Vagina (tissue), 2 donors: ENCODE data around the gene KLB.

Experiments used
- CTCF ChIP-seq, 3 experiments: fragments of 450-650 bp in 2 of 3; fragments of 200-600 bp in 1 of 3; sonication (generic) in 1 of 3; IDR thresholded peaks; one replicate each; pipeline ENCODE4 v1.5.1; 2017 to 2019; ENCODE audit warnings: antibody characterized with exemption in 3 of 3, mild to moderate bottlenecking in 2 of 3, moderate library complexity in 2 of 3
- POLR2A ChIP-seq, 2 donors: fragments of 450-650 bp; IDR thresholded peaks; one replicate each; pipeline ENCODE4 v1.6.1; 2017; ENCODE audit warnings: antibody characterized with exemption in 2 of 2, mild to moderate bottlenecking in 2 of 2, moderate library complexity in 2 of 2
- POLR2AphosphoS5 ChIP-seq, 2 donors: sonication (generic); formaldehyde crosslinking; IDR thresholded peaks; one replicate each; pipeline ENCODE4 v1.9.0; 2017; ENCODE audit warnings: antibody characterized with exemption in 2 of 2, mild to moderate bottlenecking in 2 of 2, low read depth in 1 of 2; ENCODE audit not compliant: insufficient read depth in 1 of 2

GRCh38 chr4:39480902-39481695 lies 74.4 kb downstream of the KLB start:
- TF ChIP-seq CTCF (IDR thresholded peaks at IDR 0.05) (no peak), POLR2A (IDR thresholded peaks at IDR 0.05) (no peak), POLR2AphosphoS5 (IDR thresholded peaks at IDR 0.05; ENCODE audit: insufficient read depth in 1 of 2, low read depth in 1 of 2) (no peak)
